H1 (cell line): ENCODE measurements around the gene OS9. TPM values are rescaled to one million over a fixed set of nuclear protein-coding genes. Genes with fewer than 3 reads are reported as not detected.

Source experiments
- CHD7 ChIP-seq: fragments of 300-600 bp; sonication (generic); IDR thresholded peaks from 2 replicates; pipeline ENCODE4 v1.7.1; 2012; ENCODE audit warnings: low read length, moderate library complexity, mild to moderate bottlenecking, inconsistent platforms; ENCODE audit not compliant: insufficient replicate concordance
- CTBP2 ChIP-seq: IDR thresholded peaks from 2 replicates; pipeline ENCODE4 v1.7.0; 2011; ENCODE audit warnings: borderline replicate concordance, mild to moderate bottlenecking, moderate library complexity, mixed read lengths, low read length; ENCODE audit not compliant: insufficient read depth, insufficient read length
- HDAC6 ChIP-seq: IDR thresholded peaks from one replicate; pipeline ENCODE4 v1.7.1; 2012; ENCODE audit warnings: low read depth, mild to moderate bottlenecking, inconsistent platforms, low read length, moderate library complexity
- JUN ChIP-seq: IDR thresholded peaks from 2 replicates; pipeline ENCODE4 v1.6.1; 2011; ENCODE audit warnings: low read depth, mild to moderate bottlenecking, improper control_type of control experiment, low read length
- KDM4A ChIP-seq: IDR thresholded peaks from one replicate; pipeline ENCODE4 v1.7.1; 2012; ENCODE audit warnings: low read depth, mild to moderate bottlenecking, moderate library complexity, low read length, inconsistent platforms; ENCODE audit not compliant: severe bottlenecking
- PHF8 ChIP-seq: fragments of 200-600 bp; sonication (generic); conservative IDR thresholded peaks from 2 replicates; pipeline ENCODE4 v1.7.1; 2012; ENCODE audit warnings: low read depth, mild to moderate bottlenecking, inconsistent platforms, low read length, moderate library complexity
- SIRT6 ChIP-seq: IDR thresholded peaks from one replicate; pipeline ENCODE4 v1.7.1; 2012; ENCODE audit warnings: low read length, inconsistent platforms
- YY1 ChIP-seq: IDR thresholded peaks from 2 replicates; pipeline ENCODE4 v1.6.1; 2011; ENCODE audit warnings: low read depth, mild to moderate bottlenecking, low read length
- polyA plus RNA-seq, 7 experiments: library from polyadenylated mRNA; depleted of rRNA in 3 of 7; stranded (reverse) in 5 of 7; unstranded in 2 of 7; fragments of >200 nt in 5 of 7; fragments of 200-250 nt in 2 of 7; gene quantifications; 1 replicate in 5 of 7; 2 replicates in 1 of 7; 4 replicates in 1 of 7; pipeline versions ENCODE4 v1.2.1 to v1.2.3, GENCODE V29; 2011 to 2013; ENCODE audit warnings: missing spikeins in 2 of 7, mixed read lengths in 2 of 7
- total RNA-seq: library from RNA; stranded (reverse); fragmentation: NEBNext Ultra II Directional; extraction: Animal tissue kit (Norgen Biotek cat#: 25700); gene quantifications from 2 replicates; pipeline ENCODE4 v1.2.1, GENCODE V29; 2021

OS9 gene
- total and polyA plus RNA-seq, 2 of the 8 experiments (the other 6 are each of a cell fraction or from before 2014, with no cell fraction given): 71.0 to 108 TPM

GRCh38 chr12:57674691-57675090, 19.2 kb upstream of the OS9 start (continued):
- no peak for TF ChIP-seq CHD7
- TF ChIP-seq HDAC6: no peak
- no peak for TF ChIP-seq YY1
- no peak for TF ChIP-seq PHF8
- no peak for TF ChIP-seq CTBP2
- TF ChIP-seq JUN: no peak
- no peak for TF ChIP-seq SIRT6
- TF ChIP-seq KDM4A: no peak
